NK-92 (cell line): ENCODE data around the gene ZBTB20.

ENCODE experiments used
- DNase-seq: peaks from one replicate; lab custom pipeline; 2025; ENCODE audit not compliant: unreplicated experiment; lab: John Stamatoyannopoulos, UW

The ZBTB20 gene

DNA sequence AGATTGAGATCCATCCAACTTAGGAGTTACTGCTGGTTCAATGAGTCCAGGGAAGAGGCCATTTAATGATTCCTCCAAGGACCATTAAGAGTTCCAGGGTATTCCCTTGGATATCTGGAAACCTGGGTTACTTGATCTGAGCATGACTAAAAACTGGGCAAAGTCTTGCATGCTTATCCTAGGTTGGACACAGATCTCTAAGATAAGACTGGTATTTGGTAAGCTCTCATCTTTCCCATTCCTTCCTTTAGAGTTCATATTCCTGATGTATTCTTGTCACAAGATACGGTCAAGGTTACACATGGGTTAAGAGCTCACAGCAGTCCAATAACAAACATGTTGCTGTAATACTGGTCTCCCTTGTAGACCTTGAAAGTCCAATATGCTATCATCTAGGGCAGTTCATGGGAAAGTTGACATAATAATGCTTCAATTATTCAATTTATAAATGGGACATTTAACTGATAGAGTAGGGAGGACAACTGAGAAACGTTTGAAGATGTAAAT, 551.5 kb downstream of the ZBTB20 start:
- no peak for DNase-seq

DNA sequence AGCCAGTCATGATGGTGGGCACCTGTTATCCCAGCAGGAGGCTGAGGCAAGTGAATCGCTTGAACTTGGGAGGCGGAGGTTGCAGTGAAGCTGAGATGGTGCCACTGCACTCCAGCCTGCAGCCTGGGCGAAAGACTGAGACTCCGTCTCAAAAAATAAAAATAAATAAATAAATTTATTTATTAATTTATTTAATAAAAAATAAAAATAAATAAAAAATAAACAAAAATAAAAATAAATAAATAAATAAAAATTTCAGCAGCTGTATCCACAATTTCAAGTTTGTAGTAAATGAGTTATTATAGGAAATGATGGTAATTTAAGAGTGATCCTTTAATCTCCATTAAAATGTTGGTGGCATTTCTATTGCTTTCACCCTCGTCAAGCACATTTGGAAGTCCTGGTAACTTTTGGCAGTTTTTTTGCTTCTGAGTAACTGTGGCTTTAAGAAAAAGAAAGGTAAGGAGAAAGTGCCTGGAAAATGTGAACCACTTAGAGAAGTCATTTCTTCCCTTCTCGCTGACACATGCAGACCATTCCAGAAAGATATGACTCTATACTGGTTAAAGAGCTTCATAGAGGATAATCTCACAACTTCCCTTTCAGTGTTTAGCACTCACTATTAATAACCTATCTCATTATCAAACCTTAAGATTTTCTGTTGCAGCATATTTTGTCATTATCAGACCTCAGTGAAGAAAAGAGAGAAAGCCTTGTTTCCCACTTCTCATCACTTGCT, 556.6 kb downstream of the ZBTB20 start:
- no peak for DNase-seq

DNA sequence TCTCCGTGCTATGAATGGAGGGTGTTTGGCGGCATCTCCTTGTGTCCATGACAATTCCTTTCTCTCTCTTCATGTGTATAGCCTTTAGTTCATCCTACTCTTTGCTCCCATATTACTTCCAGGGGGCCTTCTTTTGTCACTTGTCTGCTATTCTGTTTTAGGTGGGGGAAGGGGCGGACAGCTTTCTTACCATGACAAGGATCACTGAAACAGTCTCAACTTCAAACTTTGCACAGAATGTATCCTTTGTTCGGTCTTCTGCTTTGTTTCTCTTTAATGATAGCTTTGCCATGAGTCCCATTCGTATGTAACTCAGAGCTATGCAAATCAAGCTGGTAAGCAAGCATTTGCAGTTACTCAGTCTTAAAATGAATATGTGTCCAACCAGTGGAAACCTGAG, 559.1 kb downstream of the ZBTB20 start:
- no peak for DNase-seq

DNA sequence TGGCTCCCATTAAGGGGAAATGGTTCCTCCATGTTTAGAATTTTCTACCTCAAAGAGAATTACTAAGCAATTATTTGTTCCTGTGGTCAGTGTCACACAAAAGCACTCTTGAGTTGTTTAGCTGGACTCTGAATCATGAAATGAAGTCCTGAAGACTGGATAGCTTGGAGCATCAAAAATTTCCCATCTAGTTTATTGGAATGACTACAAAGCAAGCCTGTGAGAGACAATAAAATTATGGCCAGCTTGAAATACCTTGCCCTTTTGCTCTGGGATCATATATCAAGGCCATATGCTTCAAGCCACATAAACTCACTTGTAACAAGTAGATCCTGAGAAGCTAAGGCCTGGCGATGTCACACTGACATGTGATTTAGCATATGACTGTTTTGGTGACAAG, 561.0 kb downstream of the ZBTB20 start:
- no peak for DNase-seq

DNA sequence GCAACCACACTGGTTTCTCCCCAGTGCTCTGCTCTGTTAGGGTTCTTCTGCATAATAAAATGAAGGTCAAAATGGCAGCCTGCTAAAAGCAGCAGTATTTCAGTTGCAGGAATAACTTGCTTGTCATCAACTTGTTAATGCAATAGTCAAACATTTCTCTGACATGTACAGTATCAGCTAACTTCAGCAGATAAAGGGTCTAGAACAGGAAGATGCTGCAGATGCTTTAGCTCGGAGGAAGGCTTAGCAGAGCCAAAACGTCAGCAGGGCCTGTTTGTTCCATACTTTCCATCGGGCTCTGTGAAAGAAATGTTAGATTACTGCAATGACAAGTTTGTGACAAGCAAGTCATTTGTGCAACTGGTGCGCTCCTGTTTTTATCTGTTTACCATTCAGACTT, 561.4 kb downstream of the ZBTB20 start:
- DNase-seq, result no peak

DNA sequence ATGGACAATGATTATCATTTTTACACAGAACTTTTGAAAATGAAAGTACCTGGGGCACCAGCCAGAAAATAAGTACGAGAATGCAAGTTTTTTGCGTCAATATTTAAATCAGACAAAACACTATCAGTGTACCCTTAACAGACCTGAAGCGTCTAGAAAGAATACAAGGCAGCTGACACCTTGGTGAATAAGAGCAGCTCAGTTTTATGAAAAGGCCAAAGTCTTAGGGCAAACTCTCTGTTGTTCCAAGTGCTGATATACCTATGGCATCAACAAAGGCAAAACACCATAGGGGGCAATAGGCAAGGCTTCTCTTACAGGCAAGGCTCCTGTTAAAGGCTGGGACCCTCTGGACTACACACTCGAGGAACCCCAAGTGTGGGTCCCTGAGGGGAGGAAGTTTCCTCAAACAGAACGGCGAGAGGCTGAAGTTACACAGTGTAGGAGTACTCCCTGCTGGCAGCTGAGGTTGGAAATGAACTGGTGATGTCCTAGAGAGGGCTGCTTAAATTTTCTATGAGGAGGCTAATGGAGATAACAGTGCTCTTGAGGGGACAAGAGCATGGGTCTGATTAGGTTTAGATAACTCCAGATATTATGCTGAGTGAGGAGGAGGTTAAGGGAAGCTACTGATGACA, 562.2 kb downstream of the ZBTB20 start:
- DNase-seq, result no peak

DNA sequence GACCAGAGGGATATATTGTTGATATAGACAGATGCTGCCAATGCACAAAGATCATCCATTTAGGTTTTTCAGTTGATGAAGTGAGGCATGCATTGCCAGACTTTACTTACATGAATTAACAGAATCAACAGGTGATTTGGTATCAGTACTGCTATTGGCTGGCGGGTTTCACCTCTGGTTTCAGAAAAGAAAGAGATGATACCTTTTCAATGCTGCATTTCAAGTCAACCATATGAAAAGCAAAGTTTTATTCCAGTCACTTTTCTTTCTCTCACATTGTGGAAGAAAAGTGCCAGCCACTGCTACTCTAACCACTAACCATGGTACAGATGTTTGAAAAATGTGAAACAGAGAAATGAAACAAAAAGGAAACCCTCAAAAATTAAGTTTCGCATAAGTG, 564.2 kb downstream of the ZBTB20 start:
- DNase-seq, result no peak

DNA sequence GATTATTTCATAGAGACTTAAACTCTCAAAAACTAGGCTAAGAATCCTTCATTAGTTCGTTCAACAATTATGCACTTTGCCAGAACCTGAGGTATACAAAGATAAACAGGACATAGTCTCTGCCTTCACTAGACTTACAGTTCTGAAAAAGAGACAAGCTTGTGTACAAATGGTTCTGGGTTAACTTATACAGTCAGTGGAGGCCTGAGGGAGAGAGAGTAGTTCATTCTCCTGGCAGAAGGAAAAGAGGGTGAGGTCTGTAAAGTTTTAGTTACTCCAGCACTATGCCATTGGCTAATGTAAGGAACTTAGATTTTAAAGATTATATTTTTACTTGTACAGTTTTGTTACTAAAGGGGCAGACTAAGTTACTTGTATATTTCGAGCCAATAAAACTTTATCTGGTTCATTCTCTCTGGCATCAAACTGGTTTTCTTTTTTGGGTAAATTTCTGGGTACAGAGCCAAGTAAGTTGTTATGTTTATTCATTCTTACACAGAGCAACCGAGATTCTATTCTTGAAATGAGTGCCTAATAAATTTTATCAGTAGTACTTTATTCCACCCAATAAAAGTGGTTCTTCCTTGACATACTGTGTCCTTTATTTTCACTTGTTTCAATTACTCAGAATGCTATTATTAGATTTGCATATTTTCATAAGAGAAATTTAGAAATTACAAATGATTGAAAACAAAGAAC, 574.6 kb downstream of the ZBTB20 start:
- no peak for DNase-seq

DNA sequence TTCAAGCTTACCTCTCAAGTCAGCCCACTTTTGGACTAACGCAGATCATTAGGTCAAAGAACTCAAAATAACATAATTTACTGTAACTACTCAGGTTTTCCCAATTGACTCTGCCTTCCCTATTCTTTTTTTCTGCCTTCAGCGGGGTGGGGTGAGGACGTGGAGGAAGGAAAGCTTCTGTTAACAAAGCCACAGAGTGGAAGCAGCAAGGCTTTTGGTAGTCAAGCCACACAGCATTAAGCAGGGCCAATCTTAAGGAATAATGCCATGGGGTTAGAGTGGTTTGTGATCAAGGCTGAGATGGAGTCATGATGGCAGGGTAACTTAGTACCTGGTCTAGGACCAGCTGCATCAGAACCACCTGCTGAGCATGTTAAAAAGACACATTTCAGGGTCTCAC, 575.7 kb downstream of the ZBTB20 start:
- no peak for DNase-seq

DNA sequence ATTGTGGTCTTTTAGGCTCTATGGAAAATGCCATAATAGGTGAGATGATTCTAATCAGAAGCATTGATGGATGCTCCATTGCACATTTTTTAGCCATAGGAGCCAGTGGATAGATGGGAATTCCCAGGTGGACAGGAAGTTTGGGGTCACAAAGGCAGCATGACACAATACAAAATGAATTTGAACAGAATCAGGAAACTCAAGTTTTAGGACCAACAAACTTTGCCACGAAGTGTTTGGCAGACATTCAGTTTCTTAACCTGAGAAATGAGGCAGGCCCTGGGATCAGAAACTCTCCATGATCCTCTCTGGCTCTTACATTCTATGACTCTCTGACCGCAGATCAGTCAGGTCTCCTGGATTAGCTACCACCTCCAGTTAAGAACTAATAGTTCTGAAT, 577.9 kb downstream of the ZBTB20 start:
- no peak for DNase-seq

DNA sequence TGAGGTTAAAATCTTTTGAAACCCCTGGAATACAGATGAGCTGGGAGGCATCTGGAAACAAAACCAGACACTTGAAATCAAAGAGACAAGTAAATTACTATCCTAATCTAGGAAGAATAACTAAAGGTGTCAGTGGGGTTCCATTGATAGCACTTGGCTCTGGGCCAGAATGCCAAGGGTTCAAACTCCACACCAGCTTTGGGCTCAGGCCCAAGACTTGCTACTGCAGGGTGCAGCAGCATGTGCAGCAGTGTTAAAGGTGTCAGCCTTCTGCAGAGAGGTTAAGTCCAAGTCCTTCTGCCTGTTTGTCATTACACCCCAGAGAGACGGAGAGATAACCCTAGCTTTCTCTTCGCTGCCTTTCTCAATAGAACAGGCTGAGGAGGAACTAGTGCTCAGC, 579.3 kb downstream of the ZBTB20 start:
- DNase-seq, result no peak

DNA sequence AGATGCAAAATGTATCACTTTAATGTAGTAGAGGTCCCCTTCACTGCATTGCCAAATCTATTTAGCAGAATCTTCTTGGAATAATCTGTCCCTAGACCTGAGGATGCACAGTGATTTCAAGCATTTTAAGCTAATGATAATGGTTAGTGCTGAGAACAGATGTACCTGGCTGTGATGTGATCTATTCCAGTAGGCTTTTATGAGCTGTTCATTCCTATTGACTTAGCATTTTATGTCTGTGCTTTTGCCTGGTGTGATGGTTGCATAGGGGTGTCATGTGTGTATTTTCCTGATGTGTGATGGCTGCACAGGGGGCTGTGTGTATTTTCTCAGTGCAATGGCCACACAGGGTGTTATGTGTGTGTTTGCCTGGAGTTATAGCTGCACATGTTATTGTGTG, 580.3 kb downstream of the ZBTB20 start:
- DNase-seq, result no peak

DNA sequence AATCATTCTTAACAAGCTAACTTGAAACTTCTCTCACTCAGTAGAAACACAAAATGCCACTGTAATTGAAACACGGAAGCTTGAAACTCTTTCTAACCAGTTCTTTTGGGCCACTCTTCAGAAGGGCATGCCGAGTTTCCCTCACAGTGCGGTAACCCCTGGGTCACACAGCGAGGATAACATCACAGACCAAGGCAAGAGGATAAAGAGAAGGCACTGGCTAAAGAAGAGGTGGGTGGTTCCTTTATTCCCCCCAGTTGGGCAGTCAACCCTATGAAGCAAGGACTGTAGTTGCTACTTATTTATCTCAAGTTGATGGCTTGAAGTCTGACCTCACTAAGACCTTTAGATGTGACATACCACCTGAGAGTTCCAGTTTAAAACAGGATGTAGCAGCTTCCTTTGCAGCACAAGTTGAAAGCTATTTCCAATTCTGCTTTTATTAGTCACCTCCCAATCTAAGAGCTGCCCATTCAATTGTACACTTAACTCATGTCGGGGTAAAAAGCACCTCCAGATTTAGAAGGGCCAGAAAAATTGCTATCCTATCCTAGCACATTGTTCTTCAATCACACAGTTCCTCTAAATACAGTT, 580.8 kb downstream of the ZBTB20 start:
- no peak for DNase-seq

DNA sequence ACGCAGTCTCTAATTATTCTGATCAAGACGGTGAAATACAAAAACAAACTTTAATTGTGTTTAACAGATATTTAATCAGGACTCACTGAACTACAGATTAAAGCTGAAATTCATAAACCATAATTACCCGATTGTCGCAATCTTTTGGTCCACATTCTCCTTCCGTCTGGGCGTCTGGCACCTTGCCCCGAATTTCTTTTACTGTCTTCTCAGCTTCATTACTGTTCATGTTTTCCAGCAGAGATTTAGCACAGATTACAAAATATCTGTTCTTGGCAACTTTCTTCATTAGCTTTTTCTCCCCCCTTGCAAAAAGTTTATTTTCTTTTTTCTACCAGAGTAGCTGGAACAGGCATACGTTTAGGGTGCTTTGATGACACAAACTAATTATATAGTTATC, 581.9 kb downstream of the ZBTB20 start:
- no peak for DNase-seq

DNA sequence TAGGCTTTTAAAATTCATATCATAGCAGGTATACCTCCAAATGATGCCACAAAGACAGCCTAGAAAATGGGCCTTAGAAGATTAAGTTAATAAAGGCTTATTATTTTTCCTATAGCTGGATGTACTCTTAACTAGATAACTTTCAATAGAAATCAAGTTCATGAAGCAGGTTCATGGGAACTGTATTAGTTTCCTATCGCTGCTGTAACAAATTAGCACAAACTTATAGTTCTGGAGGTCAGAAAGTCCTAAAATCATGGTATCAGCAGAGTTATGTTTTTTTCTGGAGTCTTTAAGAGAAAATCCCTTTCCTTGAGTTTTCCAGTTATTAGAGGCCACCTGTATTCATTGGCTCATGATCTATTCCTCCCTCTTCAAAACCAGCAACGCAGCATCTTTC, 583.4 kb downstream of the ZBTB20 start:
- DNase-seq, result no peak

DNA sequence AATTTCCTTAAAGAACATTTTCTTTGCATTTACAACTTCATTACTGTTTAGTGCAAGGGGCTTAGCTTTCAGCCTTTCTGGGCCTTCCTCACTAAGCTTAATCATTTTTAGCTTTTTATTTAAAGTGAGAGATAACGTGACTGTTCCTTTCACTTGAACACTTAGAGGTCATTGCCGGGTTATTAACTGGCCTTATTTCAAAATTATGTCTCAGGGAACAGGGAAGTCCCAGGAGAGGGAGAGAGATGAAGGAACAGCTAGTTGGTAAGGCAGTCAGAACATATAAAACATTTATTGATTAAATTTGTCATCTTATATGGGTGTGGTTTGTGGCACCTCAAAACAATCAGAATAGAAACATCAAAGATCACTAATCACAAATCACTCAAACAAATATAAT, 584.5 kb downstream of the ZBTB20 start:
- DNase-seq, result no peak

DNA sequence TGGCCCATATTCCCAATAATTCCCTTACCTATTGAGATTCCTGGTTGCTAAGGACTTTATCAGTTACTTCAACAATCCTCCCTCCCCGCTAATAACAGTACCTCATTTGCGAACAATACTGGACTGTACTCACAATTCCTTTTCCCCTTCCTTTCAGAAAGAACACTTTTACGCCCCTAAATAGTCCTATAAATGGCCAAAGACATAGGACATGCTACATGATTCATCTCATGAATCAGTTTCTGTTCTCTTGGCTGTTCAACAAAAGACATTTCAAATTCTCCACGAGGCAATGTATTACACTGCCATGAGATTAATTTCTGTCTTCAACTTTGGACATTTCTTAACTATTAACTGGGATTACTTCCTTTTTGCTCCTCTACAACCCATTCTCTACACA, 588.8 kb downstream of the ZBTB20 start:
- DNase-seq, result no peak

DNA sequence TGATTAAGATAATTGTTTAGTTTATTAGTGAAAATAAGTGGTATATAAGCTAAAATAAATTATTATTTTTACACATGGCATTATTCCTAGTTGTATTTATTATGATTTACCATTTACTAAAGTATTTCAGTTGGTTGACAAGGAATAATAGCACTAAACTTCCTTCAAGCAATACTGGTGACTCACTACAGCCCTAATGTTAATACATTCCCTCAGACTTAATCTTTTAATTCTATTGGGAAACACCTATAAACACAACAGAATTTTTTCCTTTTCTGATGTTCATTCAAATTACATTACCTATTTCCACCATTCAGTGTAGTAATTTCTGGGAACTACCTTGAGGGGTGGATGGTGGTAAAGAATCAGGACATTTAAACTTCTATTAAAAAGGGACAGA, 589.3 kb downstream of the ZBTB20 start:
- no peak for DNase-seq

DNA sequence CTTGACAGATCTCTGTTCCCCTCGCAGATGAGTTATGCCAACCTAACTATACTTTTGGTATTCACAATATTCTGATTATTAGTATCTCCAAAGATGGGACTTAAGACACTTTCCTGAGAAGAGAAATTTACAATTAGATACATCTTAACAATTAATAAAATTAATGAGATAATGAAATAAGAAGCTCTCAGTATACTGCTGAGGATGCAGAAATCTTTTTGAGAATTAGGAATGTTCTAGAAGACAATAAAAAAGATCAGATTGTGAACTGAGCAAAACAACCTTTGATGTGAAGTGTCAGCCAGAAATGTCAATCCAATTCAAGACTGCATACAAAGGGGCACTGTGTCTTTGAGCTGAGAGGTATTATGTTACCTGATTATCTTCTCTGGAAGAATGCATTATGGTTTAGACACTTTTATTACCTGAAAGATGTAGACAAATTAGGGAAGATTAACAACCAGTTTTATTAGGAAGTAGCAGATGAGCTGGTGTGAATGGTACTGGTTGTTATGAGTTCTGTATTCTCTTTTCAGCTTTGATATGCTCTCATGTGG, 590.4 kb downstream of the ZBTB20 start:
- DNase-seq, result no peak

DNA sequence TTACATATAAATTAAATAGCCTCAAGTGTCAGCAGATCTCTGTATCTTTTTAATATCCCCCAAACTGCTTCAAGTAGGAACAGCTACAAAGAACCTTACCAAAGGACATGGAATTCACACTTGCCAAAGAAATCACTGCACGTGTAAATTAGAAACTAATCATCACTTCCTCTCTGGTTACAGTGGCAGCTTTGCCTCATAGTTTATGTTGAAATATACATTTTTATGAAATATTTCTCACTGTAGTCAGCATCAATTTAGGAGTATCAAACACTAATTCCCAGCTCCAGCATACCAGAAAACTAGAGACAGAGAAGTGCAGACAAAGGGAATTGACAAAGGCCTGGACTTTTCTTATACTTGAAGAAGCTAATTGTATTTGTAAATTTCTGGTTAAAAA, 592.4 kb downstream of the ZBTB20 start:
- no peak for DNase-seq

DNA sequence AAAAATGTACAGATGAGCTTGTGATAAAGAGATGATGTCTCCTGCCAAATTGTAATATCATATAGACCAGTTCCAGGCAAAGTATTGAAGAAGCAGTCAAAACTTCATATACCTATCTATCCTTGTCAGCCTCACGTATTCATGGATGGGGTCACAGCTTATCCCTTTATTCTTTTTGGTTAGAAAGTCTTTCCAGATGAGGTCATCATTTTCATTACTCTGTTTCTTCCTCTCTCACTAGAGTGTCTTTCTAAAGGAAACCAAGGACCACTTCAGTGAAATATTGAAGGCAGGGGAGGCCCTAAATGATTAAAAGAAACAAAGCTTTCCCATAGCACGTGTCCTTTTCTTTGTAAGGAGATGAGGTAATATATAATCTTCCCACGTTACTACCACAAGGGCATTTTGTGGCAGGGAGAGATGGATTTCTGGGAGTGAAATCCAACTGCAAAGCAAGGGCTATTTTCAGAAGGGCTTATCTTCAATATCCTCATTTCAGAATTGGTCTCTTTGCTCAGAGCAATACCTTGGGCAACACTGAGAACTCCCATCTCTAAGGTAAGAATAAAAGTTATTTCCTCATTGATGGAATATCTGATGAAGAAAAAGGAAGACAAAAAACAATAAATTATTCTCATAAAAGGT, 593.0 kb downstream of the ZBTB20 start:
- no peak for DNase-seq
